H1 (cell line): ENCODE results near the gene IL17REL. TPM values are rescaled to one million over a fixed set of nuclear protein-coding genes. Genes with fewer than 3 reads are reported as not detected.

Source experiments
- CTCF ChIA-PET: fragments of 300-600 bp; sonication (Branson Sonifier 250); formaldehyde crosslinking; loops from one replicate; lab custom pipeline; 2021; ENCODE audit not compliant: partially characterized antibody; lab: Charles Lee
- POLR2A ChIA-PET: fragments of 300-600 bp; sonication (Branson Sonifier 250); formaldehyde crosslinking; loops from one replicate; lab custom pipeline; 2021; ENCODE audit warnings: inconsistent platforms; ENCODE audit not compliant: partially characterized antibody; lab: Charles Lee
- DNase-seq, 2 experiments: peaks; one replicate each; pipeline versions ENCODE4 v3.0.0 to v3.0.0-alpha.2; 2010 to 2022; ENCODE audit warnings: low spot score in 2 of 2, low read depth in 1 of 2, mixed read lengths in 1 of 2
- FAIRE-seq: peaks from 2 replicates; lab custom pipeline; 2011; peaks lifted over from hg19 to GRCh38; lab: Jason Lieb, UNC
- H2AFZ ChIP-seq: 2 replicates; pipeline ENCODE4 v1.8.1; 2012; ENCODE audit warnings: low read length, inconsistent platforms
- H2AK5ac ChIP-seq: 2 replicates; pipeline ENCODE4 v1.6.1; 2013; ENCODE audit warnings: low read depth, low read length
- H2BK120ac ChIP-seq: replicated peaks from 2 replicates; pipeline ENCODE3; 2013; ENCODE audit warnings: low read depth, low read length, inconsistent platforms
- H2BK12ac ChIP-seq: 2 replicates; pipeline ENCODE4 v1.6.1; 2013; ENCODE audit warnings: low read depth, low read length
- H2BK15ac ChIP-seq: 2 replicates; pipeline ENCODE4 v1.6.1; 2013; ENCODE audit warnings: low read length
- H2BK20ac ChIP-seq: 2 replicates; pipeline ENCODE4 v1.6.1; 2013; ENCODE audit warnings: low read length
- H2BK5ac ChIP-seq: 2 replicates; pipeline ENCODE4 v1.6.1; 2013; ENCODE audit warnings: low read depth, low read length
- H3K14ac ChIP-seq: 2 replicates; pipeline ENCODE4 v1.6.1; 2013; ENCODE audit warnings: inconsistent platforms; ENCODE audit not compliant: insufficient read length
- H3K18ac ChIP-seq: 2 replicates; pipeline ENCODE4 v1.6.1; 2013; ENCODE audit warnings: low read length; ENCODE audit errors: extremely low read depth
- H3K23ac ChIP-seq: 2 replicates; pipeline ENCODE4 v1.6.1; 2013; ENCODE audit warnings: inconsistent platforms; ENCODE audit not compliant: insufficient read length
- H3K23me2 ChIP-seq: 2 replicates; pipeline ENCODE4 v1.6.1; 2013; ENCODE audit warnings: low read depth, low read length
- H3K27ac ChIP-seq: 2 replicates; pipeline ENCODE4 v1.6.1; 2011; ENCODE audit warnings: low read depth, low read length, inconsistent platforms
- H3K27me3 ChIP-seq, 4 experiments: replicated peaks in 1 of 4; 1 replicate in 1 of 4; 2 replicates in 3 of 4; pipeline versions ENCODE4 v1.6.1 to v1.8.1; 2011 to 2013; ENCODE audit warnings: low read length in 3 of 4, mild to moderate bottlenecking in 3 of 4, inconsistent platforms in 2 of 4, mixed read lengths in 2 of 4, moderate library complexity in 1 of 4; ENCODE audit not compliant: control insufficient read depth in 3 of 4, insufficient read depth in 3 of 4; ENCODE audit errors: extremely low read depth in 1 of 4
- H3K36me3 ChIP-seq, 4 experiments: 2 replicates each; pipeline versions ENCODE4 v1.6.1 to v1.8.1; 2011 to 2013; ENCODE audit warnings: mild to moderate bottlenecking in 4 of 4, low read length in 3 of 4, moderate library complexity in 2 of 4, control low read depth in 1 of 4, inconsistent platforms in 1 of 4; ENCODE audit not compliant: insufficient read depth in 4 of 4, control insufficient read depth in 2 of 4
- H3K4ac ChIP-seq: replicated peaks from 2 replicates; pipeline ENCODE3; 2013; ENCODE audit warnings: low read length, low read depth, mixed read lengths, inconsistent platforms; ENCODE audit not compliant: insufficient read length
- H3K4me1 ChIP-seq, 4 experiments: replicated peaks in 1 of 4; 1 replicate in 1 of 4; 2 replicates in 3 of 4; pipeline versions ENCODE4 v1.6.1 to v1.8.1; 2011 to 2013; ENCODE audit warnings: low read length in 3 of 4, inconsistent platforms in 2 of 4, mixed read lengths in 1 of 4; ENCODE audit not compliant: insufficient read depth in 4 of 4, control insufficient read depth in 3 of 4
- H3K4me2 ChIP-seq, 2 experiments: 2 replicates each; pipeline versions ENCODE4 v1.6.1 to v1.8.1; 2011 to 2013; ENCODE audit warnings: low read depth in 2 of 2, low read length in 2 of 2, control low read depth in 1 of 2, inconsistent platforms in 1 of 2, mild to moderate bottlenecking in 1 of 2; ENCODE audit not compliant: insufficient read depth in 1 of 2
- H3K4me3 ChIP-seq, 4 experiments: fragments of 200-600, 300-600 bp in 1 of 4; sonication (generic), shearing (Covaris generic), sonication (Bioruptor Twin) in 1 of 4; 2 replicates each; pipeline versions ENCODE4 v1.5.1 to v1.8.1; 2011 to 2016; ENCODE audit warnings: low read length in 4 of 4, low read depth in 3 of 4, control low read depth in 2 of 4, inconsistent platforms in 2 of 4, mild to moderate bottlenecking in 2 of 4, mixed read lengths in 1 of 4, moderate library complexity in 1 of 4; ENCODE audit not compliant: insufficient read depth in 2 of 4; ENCODE audit errors: extremely low read depth in 1 of 4
- H3K56ac ChIP-seq: replicated peaks from 2 replicates; pipeline ENCODE3; 2013; ENCODE audit warnings: low read depth, mild to moderate bottlenecking, mixed read lengths, low read length, inconsistent platforms; ENCODE audit not compliant: insufficient read length
- H3K79me1 ChIP-seq: 2 replicates; pipeline ENCODE4 v1.6.1; 2013; ENCODE audit warnings: low read depth, low read length, control low read depth
- H3K79me2 ChIP-seq, 2 experiments: 2 replicates each; pipeline versions ENCODE4 v1.6.1 to v1.8.1; 2012 to 2013; ENCODE audit warnings: low read length in 2 of 2, mild to moderate bottlenecking in 2 of 2, inconsistent platforms in 1 of 2; ENCODE audit not compliant: insufficient read depth in 2 of 2, control insufficient read depth in 1 of 2
- H3K9ac ChIP-seq, 4 experiments: replicated peaks in 1 of 4; 1 replicate in 1 of 4; 2 replicates in 3 of 4; pipeline versions ENCODE4 v1.6.1 to v1.8.1; 2011 to 2013; ENCODE audit warnings: low read depth in 3 of 4, low read length in 3 of 4, control low read depth in 2 of 4, mild to moderate bottlenecking in 2 of 4, moderate library complexity in 2 of 4, inconsistent platforms in 1 of 4; ENCODE audit errors: extremely low read depth in 1 of 4
- H3K9me3 ChIP-seq, 2 experiments: 2 replicates each; pipeline versions ENCODE4 v1.6.1 to v1.8.1; 2012 to 2013; ENCODE audit warnings: mild to moderate bottlenecking in 2 of 2, moderate library complexity in 2 of 2, control low read depth in 1 of 2, inconsistent platforms in 1 of 2, low read depth in 1 of 2, low read length in 1 of 2, mixed read lengths in 1 of 2; ENCODE audit not compliant: insufficient read depth in 2 of 2
- H4K20me1 ChIP-seq, 2 experiments: replicated peaks in 1 of 2; 2 replicates each; pipeline versions ENCODE3 to v1.8.1; 2011 to 2013; ENCODE audit warnings: inconsistent platforms in 2 of 2, low read length in 2 of 2, mild to moderate bottlenecking in 1 of 2; ENCODE audit not compliant: insufficient read depth in 2 of 2, control insufficient read depth in 1 of 2
- H4K5ac ChIP-seq: 2 replicates; pipeline ENCODE4 v1.6.1; 2013; ENCODE audit warnings: low read length, low read depth, mixed read lengths, inconsistent platforms; ENCODE audit not compliant: insufficient read length
- H4K8ac ChIP-seq: 2 replicates; pipeline ENCODE4 v1.8.0; 2013; ENCODE audit warnings: mild to moderate bottlenecking, moderate library complexity, low read length, inconsistent platforms; ENCODE audit not compliant: insufficient read depth; ENCODE audit errors: extremely low read depth
- H4K91ac ChIP-seq: replicated peaks from 2 replicates; pipeline ENCODE3; 2013; ENCODE audit warnings: low read length, mixed read lengths, inconsistent platforms; ENCODE audit not compliant: insufficient read length
- CBX8 ChIP-seq: fragments of 300-800, 300-1000 bp; sonication (generic); IDR thresholded peaks from 2 replicates; pipeline ENCODE4 v1.7.1; 2016; ENCODE audit warnings: low read depth, low read length, borderline replicate concordance
- JUN ChIP-seq: IDR thresholded peaks from 2 replicates; pipeline ENCODE4 v1.6.1; 2011; ENCODE audit warnings: low read depth, mild to moderate bottlenecking, improper control_type of control experiment, low read length
- POLR2A ChIP-seq, 2 experiments: IDR thresholded peaks; 1 replicate in 1 of 2; 2 replicates in 1 of 2; pipeline ENCODE4 v1.6.1; 2011; ENCODE audit warnings: low read depth in 2 of 2, low read length in 2 of 2, mild to moderate bottlenecking in 2 of 2; ENCODE audit errors: control extremely low read depth in 1 of 2
- POLR2AphosphoS5 ChIP-seq: IDR thresholded peaks from 2 replicates; pipeline ENCODE4 v1.6.1; 2011; ENCODE audit warnings: low read depth, low read length
- TAF1 ChIP-seq: IDR thresholded peaks from 2 replicates; pipeline ENCODE4 v1.6.1; 2011; ENCODE audit warnings: mild to moderate bottlenecking, low read depth, low read length
- WGBS, 2 experiments: shearing (Covaris generic) in 1 of 2; methylation state at CpG; one replicate each; pipeline versions ENCODE4 v1.1.6 to v1.1.7; 2013 to 2015; ENCODE audit warnings: low lambda C conversion rate in 2 of 2, mixed read lengths in 2 of 2, inconsistent platforms in 1 of 2, low coverage in 1 of 2, missing lambda C conversion rate in 1 of 2; ENCODE audit not compliant: insufficient replicate concordance in 2 of 2, insufficient coverage in 1 of 2, insufficient read length in 1 of 2; ENCODE audit errors: extremely low coverage in 1 of 2, missing lambda C conversion rate in 1 of 2; 5-methylcytosine and 5-hydroxymethylcytosine counted together
- polyA plus RNA-seq, 7 experiments: library from polyadenylated mRNA; depleted of rRNA in 3 of 7; stranded (reverse) in 5 of 7; unstranded in 2 of 7; fragments of >200 nt in 5 of 7; fragments of 200-250 nt in 2 of 7; gene quantifications; 1 replicate in 5 of 7; 2 replicates in 1 of 7; 4 replicates in 1 of 7; pipeline versions ENCODE4 v1.2.1 to v1.2.3, GENCODE V29; 2011 to 2013; ENCODE audit warnings: missing spikeins in 2 of 7, mixed read lengths in 2 of 7
- total RNA-seq: library from RNA; stranded (reverse); fragmentation: NEBNext Ultra II Directional; extraction: Animal tissue kit (Norgen Biotek cat#: 25700); gene quantifications from 2 replicates; pipeline ENCODE4 v1.2.1, GENCODE V29; 2021

The IL17REL gene
- total and polyA plus RNA-seq, 2 of the 8 experiments (the other 6 are each of a cell fraction or from before 2014, with no cell fraction given) = 0.15 to 0.20 TPM

DNA sequence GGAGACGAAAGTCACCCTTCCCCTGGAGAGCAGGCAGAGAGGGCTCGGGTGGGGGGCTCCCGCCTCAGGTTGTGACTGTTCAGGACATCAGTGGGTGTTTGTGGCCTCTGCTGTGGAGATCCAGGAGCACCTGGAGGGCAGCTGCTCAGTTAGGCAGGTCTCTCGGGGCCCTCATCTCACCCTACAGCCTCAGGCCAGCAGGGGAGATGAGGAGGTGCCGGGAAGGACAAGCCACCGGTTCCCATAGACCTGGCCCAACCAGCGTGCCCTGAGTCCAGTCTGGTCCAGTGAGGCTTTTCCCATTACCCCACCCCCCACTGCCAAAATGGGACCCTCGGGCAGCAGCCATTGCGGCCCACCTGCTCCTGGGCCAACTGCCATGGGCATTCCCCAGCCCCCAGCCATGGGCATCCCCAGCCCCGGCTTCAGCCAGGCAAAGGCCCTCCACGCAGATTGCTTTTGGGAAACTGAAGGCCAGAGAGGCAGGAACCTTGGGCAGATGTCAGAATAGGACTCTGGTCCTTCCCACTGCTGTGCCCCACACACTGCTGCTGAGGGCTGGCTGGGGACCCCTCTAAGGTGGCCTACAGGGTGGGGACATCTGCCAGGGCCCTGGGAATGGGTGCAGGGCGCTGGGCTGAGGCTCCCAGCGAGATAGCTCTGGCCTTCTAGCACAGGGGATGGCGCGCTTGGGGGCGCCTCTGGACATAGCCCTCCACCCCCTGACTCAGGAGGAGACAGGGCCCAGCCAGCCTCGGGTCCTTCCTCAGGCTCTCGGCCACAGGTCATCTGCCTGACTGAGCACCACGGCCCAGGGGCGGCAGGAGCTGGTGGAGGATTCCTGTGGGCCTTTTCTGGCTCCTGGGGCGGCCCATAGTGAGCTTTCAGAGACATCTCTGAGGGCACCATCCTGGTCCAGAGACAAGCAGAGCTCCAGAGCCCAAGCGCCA lies 47.2 kb downstream of the IL17REL start:
- Histone ChIP-seq H3K79me2 (peaks cover 0 to 19% of the 10 kb centered on the region in 2 experiments; a peak in 1 of 4 replicates), H3K14ac (no peak overlapping the region), H3K4me2 (no peak overlapping the region), H3K4ac (no peak overlapping the region), H4K91ac (no peak overlapping the region), H3K18ac (no peak overlapping the region; the same call in 1 of the 2 replicates), H4K20me1 (peaks cover 16 to 17% of the 10 kb centered on the region in 2 experiments), H3K4me1 (peaks cover 0 to 27% (median 10%) of the 10 kb centered on the region in 4 experiments; a peak in 5 of 7 replicates), H3K9ac (no peak overlapping the region), H3K9me3 (no peaks in the 10 kb centered on the region), H2BK5ac (no peak overlapping the region), H3K27ac (no peak overlapping the region), H3K56ac (no peak overlapping the region), H2AK5ac (no peak overlapping the region), H3K79me1 (0 out of 2 replicates have a peak, but pooled peaks cover 2% of the 10 kb centered on the region), H3K27me3 (peaks cover 0 to 4% (median 2%) of the 10 kb centered on the region in 4 experiments; a peak in 5 of 7 replicates), H4K8ac (no peak overlapping the region; the same call in 1 of the 2 replicates), H3K36me3 (peaks cover 8 to 18% (median 12%) of the 10 kb centered on the region in 4 experiments; a peak in 6 of 8 replicates), H2BK15ac (no peak overlapping the region), H2AFZ (no peak overlapping the region), H3K23ac (no peak overlapping the region), H3K4me3 (no peak overlapping the region), H2BK20ac (no peak overlapping the region), H4K5ac (no peak overlapping the region), H2BK120ac (no peak overlapping the region)
- WGBS, 2 experiments = 95% methylated on average over 18 of the region's 22 CpGs; no CpG with 5 or more reads in 1 of the 2 experiments
- DNase-seq (peak in 1 of 2 experiments; percentile 51), FAIRE-seq (no peak)
- CTCF ChIA-PET = interaction anchor here (1.2 to 2.2 kb wide), 5 partner anchors 14 to 65 kb away, joined by 3 to 12 read pairs (median 3); no protein-coding TSS in a partner anchor
- no peak for TF ChIP-seq JUN
- no peak for TF ChIP-seq TAF1
- TF ChIP-seq CBX8 = no peak
- peak in 1 of 2 experiments; percentile 34; a peak in 1 of 3 replicates for TF ChIP-seq POLR2A (IDR thresholded peaks at IDR 0.05; ENCODE audit: control extremely low read depth in 1 of 2, low read depth in 2 of 2, low read length in 2 of 2)
- TF ChIP-seq POLR2AphosphoS5 = peak; percentile 19
- TF ChIP-seq, all 59 proteins: peak for 2
- peaks cover 13% of the 10 kb centered on the region; the same call in 1 of the 2 replicates for H3K23me2 ChIP-seq
- POLR2A ChIA-PET = interaction anchor here (1.0 kb wide), 1 partner anchor 13 kb away, joined by 5 read pairs; no protein-coding TSS in a partner anchor
- H2BK12ac ChIP-seq = no peak overlapping the region
